ENCODE data around the gene CYP1B1. TPM values are rescaled to one million over a fixed set of nuclear protein-coding genes. Genes with fewer than 3 reads are reported as not detected.

The CYP1B1 gene
- polyA plus RNA-seq, 1 donor from 2014 or later: not detected

GRCh38 chr2:38057651-38058410, 18.1 kb downstream of the CYP1B1 start:
- H3K36me3 ChIP-seq (ENCODE audit: insufficient read depth, low read length): no peaks in the 10 kb centered on the region
- H4K20me1 ChIP-seq (ENCODE audit: insufficient read depth): no peaks in the 10 kb centered on the region
- no peak overlapping the region for H3K4me3 ChIP-seq (ENCODE audit: low read length)
- no peaks in the 10 kb centered on the region for H3K9me3 ChIP-seq (ENCODE audit: low read length)
- H3K27me3 ChIP-seq (ENCODE audit: insufficient read depth, low read depth, low read length): no peaks in the 10 kb centered on the region
- no peaks in the 10 kb centered on the region for H3K79me2 ChIP-seq (replicated peaks; ENCODE audit: insufficient read depth, low read length)
- H3F3A ChIP-seq (ENCODE audit: insufficient read depth, low read length, poor library complexity, severe bottlenecking): no peaks in the 10 kb centered on the region
- no peak overlapping the region for H3K9ac ChIP-seq (ENCODE audit: low read length)
- no peak overlapping the region for H3K27ac ChIP-seq (ENCODE audit: low read length)
- H3K9me2 ChIP-seq (ENCODE audit: insufficient read depth, low read length): no peaks in the 10 kb centered on the region
- no peak overlapping the region for H3K4me2 ChIP-seq (ENCODE audit: low read length)
- no peak for TF ChIP-seq CTCF (IDR thresholded peaks at IDR 0.05; ENCODE audit: poor library complexity, severe bottlenecking)
- TF ChIP-seq POLR2AphosphoS5 (IDR thresholded peaks at IDR 0.05): no peak
- TF ChIP-seq TAF1 (IDR thresholded peaks at IDR 0.05; ENCODE audit: low read depth): no peak
- no peak for TF ChIP-seq MXI1 (conservative IDR thresholded peaks at IDR 0.05; ENCODE audit: poor library complexity, severe bottlenecking)
- TF ChIP-seq REST (IDR thresholded peaks at IDR 0.05; ENCODE audit: borderline replicate concordance): no peak
- no peak for TF ChIP-seq EZH2 (IDR thresholded peaks at IDR 0.05; ENCODE audit: borderline replicate concordance, insufficient read depth, low read length, poor library complexity, severe bottlenecking)
- no peak overlapping the region for H2AFZ ChIP-seq (ENCODE audit: low read depth, low read length)

GRCh38 chr2:38056216-38056615, 19.7 kb downstream of the CYP1B1 start:
- Histone ChIP-seq H3K4me2 (ENCODE audit: low read length) (no peak overlapping the region), H3K27ac (ENCODE audit: low read length) (no peak overlapping the region), H3K9me2 (ENCODE audit: insufficient read depth, low read length) (no peaks in the 10 kb centered on the region), H2AFZ (ENCODE audit: low read depth, low read length) (no peak overlapping the region), H3K27me3 (ENCODE audit: insufficient read depth, low read depth, low read length) (no peaks in the 10 kb centered on the region), H3K9ac (ENCODE audit: low read length) (no peak overlapping the region), H3K79me2 (replicated peaks; ENCODE audit: insufficient read depth, low read length) (no peaks in the 10 kb centered on the region), H4K20me1 (ENCODE audit: insufficient read depth) (no peaks in the 10 kb centered on the region), H3F3A (ENCODE audit: insufficient read depth, low read length, poor library complexity, severe bottlenecking) (no peaks in the 10 kb centered on the region), H3K4me3 (ENCODE audit: low read length) (no peak overlapping the region), H3K9me3 (ENCODE audit: low read length) (no peaks in the 10 kb centered on the region), H3K36me3 (ENCODE audit: insufficient read depth, low read length) (no peaks in the 10 kb centered on the region)
- TF ChIP-seq POLR2AphosphoS5 (IDR thresholded peaks at IDR 0.05) (no peak), CTCF (IDR thresholded peaks at IDR 0.05; ENCODE audit: poor library complexity, severe bottlenecking) (no peak), RAD21 (conservative IDR thresholded peaks at IDR 0.05) (no peak), TAF1 (IDR thresholded peaks at IDR 0.05; ENCODE audit: low read depth) (no peak), EZH2 (IDR thresholded peaks at IDR 0.05; ENCODE audit: borderline replicate concordance, insufficient read depth, low read length, poor library complexity, severe bottlenecking) (no peak), EP300 (conservative IDR thresholded peaks at IDR 0.05; ENCODE audit: poor library complexity, severe bottlenecking) (no peak), SMC3 (conservative IDR thresholded peaks at IDR 0.05; ENCODE audit: poor library complexity) (no peak), REST (IDR thresholded peaks at IDR 0.05; ENCODE audit: borderline replicate concordance) (no peak), MXI1 (conservative IDR thresholded peaks at IDR 0.05; ENCODE audit: poor library complexity, severe bottlenecking) (no peak)

Data from neural cell (in vitro differentiated cells).